A673 (cell line): ENCODE results near the gene TRIM38.

ENCODE experiments used
- EZH2 ChIP-seq: fragments of 200-600 bp; sonication (generic); IDR thresholded peaks from 2 replicates; pipeline ENCODE4 v1.6.1; 2017; ENCODE audit warnings: borderline replicate concordance, low read depth, mild to moderate bottlenecking, mixed read lengths, antibody characterized with exemption, low read length; ENCODE audit not compliant: poor library complexity, severe bottlenecking
- TF ChIP-seq, protein P1 (sequence below): fragments of 300-800, 200-600 bp; sonication (generic); conservative IDR thresholded peaks from 2 replicates; pipeline ENCODE4 v1.5.1; 2017; ENCODE audit warnings: low read depth, mild to moderate bottlenecking, antibody characterized with exemption, low read length, moderate library complexity, mixed read lengths

DNA sequence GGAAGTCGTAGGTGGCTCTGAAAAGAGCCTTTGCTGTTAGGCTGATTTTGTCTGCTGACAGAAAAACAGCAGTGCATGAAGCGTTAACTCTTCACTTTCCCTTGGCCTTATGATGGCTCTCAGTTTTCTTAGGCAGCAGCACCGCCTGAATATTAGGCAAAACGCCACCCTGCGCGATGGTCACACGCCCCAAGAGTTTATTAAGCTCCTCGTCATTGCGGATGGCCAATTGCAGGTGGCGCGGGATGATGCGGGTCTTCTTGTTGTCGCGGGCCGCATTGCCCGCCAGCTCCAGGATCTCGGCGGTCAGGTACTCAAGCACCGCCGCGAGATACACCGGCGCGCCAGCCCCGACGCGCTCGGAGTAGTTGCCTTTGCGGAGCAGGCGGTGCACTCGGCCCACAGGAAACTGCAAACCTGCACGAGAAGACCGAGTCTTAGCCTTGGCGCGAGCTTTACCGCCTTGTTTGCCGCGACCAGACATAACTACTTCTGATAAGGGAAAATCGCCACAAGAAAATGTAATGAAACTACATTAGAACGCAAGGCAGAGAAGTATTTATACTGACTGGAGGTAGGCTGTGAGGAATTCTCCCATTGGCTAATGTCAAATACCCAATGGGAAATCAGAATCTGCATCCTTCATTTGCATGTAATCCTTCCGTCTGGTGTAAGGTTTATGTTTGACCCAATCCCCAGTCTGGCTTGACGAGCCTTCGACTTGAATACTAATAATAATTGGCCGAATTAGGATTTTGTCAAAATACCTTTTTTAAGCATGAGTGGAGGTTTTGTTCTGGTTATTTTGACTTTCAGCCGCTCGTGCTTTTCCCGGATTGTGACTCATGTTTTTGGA lies 70.7 kb downstream of the TRIM38 start:
- TF ChIP-seq, protein P1, sequence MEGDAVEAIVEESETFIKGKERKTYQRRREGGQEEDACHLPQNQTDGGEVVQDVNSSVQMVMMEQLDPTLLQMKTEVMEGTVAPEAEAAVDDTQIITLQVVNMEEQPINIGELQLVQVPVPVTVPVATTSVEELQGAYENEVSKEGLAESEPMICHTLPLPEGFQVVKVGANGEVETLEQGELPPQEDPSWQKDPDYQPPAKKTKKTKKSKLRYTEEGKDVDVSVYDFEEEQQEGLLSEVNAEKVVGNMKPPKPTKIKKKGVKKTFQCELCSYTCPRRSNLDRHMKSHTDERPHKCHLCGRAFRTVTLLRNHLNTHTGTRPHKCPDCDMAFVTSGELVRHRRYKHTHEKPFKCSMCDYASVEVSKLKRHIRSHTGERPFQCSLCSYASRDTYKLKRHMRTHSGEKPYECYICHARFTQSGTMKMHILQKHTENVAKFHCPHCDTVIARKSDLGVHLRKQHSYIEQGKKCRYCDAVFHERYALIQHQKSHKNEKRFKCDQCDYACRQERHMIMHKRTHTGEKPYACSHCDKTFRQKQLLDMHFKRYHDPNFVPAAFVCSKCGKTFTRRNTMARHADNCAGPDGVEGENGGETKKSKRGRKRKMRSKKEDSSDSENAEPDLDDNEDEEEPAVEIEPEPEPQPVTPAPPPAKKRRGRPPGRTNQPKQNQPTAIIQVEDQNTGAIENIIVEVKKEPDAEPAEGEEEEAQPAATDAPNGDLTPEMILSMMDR: no peak
- no peak for TF ChIP-seq EZH2
